ENCODE data around the gene OTC.

DNA sequence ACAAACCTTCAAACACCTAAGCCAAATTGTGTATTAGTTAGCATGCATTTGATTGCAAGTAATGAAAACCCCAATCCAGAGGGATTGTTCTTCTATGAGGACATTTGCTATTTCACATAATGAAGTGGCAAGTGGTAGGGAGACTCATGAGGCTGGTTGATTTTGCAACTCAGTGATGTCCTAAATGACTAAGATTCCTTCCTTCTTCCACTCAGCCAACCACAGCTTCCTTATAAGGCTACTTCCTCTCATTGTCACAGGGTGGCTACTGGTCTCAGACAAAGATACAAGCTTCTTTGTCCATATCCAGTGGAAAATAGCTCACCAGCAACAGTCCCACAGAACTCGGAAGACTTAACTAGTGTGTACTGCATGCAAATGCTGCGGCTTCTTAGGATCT, 5.3 kb upstream of the OTC start:
- TF ChIP-seq CREB1 (IDR thresholded peaks at IDR 0.05; ENCODE audit: low read depth) (no peak), CEBPB (IDR thresholded peaks at IDR 0.05) (no peak), YY1 (IDR thresholded peaks at IDR 0.05; ENCODE audit: low read depth) (no peak), TAF1 (IDR thresholded peaks at IDR 0.05; ENCODE audit: low read depth) (no peak), NFIC (IDR thresholded peaks at IDR 0.05) (no peak), EP300 (IDR thresholded peaks at IDR 0.05; ENCODE audit: borderline replicate concordance) (no peak), RAD21 (IDR thresholded peaks at IDR 0.05; ENCODE audit: low read depth) (no peak), TCF12 (IDR thresholded peaks at IDR 0.05; ENCODE audit: low read depth) (no peak)
- TF ChIP-seq, protein P1, sequence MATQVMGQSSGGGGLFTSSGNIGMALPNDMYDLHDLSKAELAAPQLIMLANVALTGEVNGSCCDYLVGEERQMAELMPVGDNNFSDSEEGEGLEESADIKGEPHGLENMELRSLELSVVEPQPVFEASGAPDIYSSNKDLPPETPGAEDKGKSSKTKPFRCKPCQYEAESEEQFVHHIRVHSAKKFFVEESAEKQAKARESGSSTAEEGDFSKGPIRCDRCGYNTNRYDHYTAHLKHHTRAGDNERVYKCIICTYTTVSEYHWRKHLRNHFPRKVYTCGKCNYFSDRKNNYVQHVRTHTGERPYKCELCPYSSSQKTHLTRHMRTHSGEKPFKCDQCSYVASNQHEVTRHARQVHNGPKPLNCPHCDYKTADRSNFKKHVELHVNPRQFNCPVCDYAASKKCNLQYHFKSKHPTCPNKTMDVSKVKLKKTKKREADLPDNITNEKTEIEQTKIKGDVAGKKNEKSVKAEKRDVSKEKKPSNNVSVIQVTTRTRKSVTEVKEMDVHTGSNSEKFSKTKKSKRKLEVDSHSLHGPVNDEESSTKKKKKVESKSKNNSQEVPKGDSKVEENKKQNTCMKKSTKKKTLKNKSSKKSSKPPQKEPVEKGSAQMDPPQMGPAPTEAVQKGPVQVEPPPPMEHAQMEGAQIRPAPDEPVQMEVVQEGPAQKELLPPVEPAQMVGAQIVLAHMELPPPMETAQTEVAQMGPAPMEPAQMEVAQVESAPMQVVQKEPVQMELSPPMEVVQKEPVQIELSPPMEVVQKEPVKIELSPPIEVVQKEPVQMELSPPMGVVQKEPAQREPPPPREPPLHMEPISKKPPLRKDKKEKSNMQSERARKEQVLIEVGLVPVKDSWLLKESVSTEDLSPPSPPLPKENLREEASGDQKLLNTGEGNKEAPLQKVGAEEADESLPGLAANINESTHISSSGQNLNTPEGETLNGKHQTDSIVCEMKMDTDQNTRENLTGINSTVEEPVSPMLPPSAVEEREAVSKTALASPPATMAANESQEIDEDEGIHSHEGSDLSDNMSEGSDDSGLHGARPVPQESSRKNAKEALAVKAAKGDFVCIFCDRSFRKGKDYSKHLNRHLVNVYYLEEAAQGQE (IDR thresholded peaks at IDR 0.05; ENCODE audit: low read depth) = no peak
- TF ChIP-seq, protein P2, sequence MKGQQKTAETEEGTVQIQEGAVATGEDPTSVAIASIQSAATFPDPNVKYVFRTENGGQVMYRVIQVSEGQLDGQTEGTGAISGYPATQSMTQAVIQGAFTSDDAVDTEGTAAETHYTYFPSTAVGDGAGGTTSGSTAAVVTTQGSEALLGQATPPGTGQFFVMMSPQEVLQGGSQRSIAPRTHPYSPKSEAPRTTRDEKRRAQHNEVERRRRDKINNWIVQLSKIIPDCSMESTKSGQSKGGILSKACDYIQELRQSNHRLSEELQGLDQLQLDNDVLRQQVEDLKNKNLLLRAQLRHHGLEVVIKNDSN (IDR thresholded peaks at IDR 0.05) = no peak

Measured in Ishikawa (cell line).